ENCODE measurements around the gene SLC35E1. TPM values are rescaled to one million over a fixed set of nuclear protein-coding genes. Genes with fewer than 3 reads are reported as not detected.

Gene SLC35E1
- polyA plus RNA-seq, 1 experiment = 55.6 TPM

- TF ChIP-seq CTCF (IDR thresholded peaks at IDR 0.05; ENCODE audit: insufficient read depth, low read depth, low read length) = no peak
- no peak for DNase-seq (ENCODE audit: low read depth)
- H3K27me3 ChIP-seq (ENCODE audit: control insufficient read depth, insufficient read depth, low read length) = no peaks in the 10 kb centered on the region
- no peak overlapping the region for H3K4me3 ChIP-seq (ENCODE audit: low read depth, low read length)
- H3K36me3 ChIP-seq (ENCODE audit: control insufficient read depth, insufficient read depth, low read length) = no peaks in the 10 kb centered on the region; the same call in 1 of the 2 replicates
- ChIA-PET CTCF (no interaction called here), POLR2A (no interaction called here)
Observed at GRCh38 chr19:16618248-16618647, 46.0 kb upstream of the SLC35E1 start.

GRCh38 chr19:16615808-16616207, 43.6 kb upstream of the SLC35E1 start:
- H3K36me3 ChIP-seq (ENCODE audit: control insufficient read depth, insufficient read depth, low read length) = no peaks in the 10 kb centered on the region
- TF ChIP-seq CTCF (IDR thresholded peaks at IDR 0.05; ENCODE audit: insufficient read depth, low read depth, low read length) = no peak
- H3K4me3 ChIP-seq (ENCODE audit: low read depth, low read length) = no peak overlapping the region
- DNase-seq (ENCODE audit: low read depth) = no peak
- H3K27me3 ChIP-seq (ENCODE audit: control insufficient read depth, insufficient read depth, low read length) = no peaks in the 10 kb centered on the region
- CTCF ChIA-PET = no interaction called here
- POLR2A ChIA-PET = no interaction called here

- CTCF ChIA-PET = interaction anchor here (1.1 kb wide), 1 partner anchor 38 kb away, joined by 3 read pairs; no protein-coding TSS in a partner anchor
- no peak for DNase-seq (ENCODE audit: low read depth)
- POLR2A ChIA-PET = no interaction called here
- H3K27me3 ChIP-seq (ENCODE audit: control insufficient read depth, insufficient read depth, low read length) = no peaks in the 10 kb centered on the region
- no peak for TF ChIP-seq CTCF (IDR thresholded peaks at IDR 0.05; ENCODE audit: insufficient read depth, low read depth, low read length)
- no peak overlapping the region for H3K4me3 ChIP-seq (ENCODE audit: low read depth, low read length)
- no peaks in the 10 kb centered on the region for H3K36me3 ChIP-seq (ENCODE audit: control insufficient read depth, insufficient read depth, low read length)
Observed at GRCh38 chr19:16614941-16615340, 42.7 kb upstream of the SLC35E1 start.

GRCh38 chr19:16613841-16614240, 41.6 kb upstream of the SLC35E1 start:
- Histone ChIP-seq H3K36me3 (ENCODE audit: control insufficient read depth, insufficient read depth, low read length) (no peaks in the 10 kb centered on the region), H3K4me3 (ENCODE audit: low read depth, low read length) (no peak overlapping the region), H3K27me3 (ENCODE audit: control insufficient read depth, insufficient read depth, low read length) (no peaks in the 10 kb centered on the region)
- TF ChIP-seq CTCF (IDR thresholded peaks at IDR 0.05; ENCODE audit: insufficient read depth, low read depth, low read length) = no peak
- ChIA-PET CTCF (interaction anchor here (1.1 kb wide), 1 partner anchor 37 kb away, joined by 3 read pairs; no protein-coding TSS in a partner anchor), POLR2A (no interaction called here)
- DNase-seq (ENCODE audit: low read depth) = no peak

- POLR2A ChIA-PET = no interaction called here
- H3K36me3 ChIP-seq (ENCODE audit: control insufficient read depth, insufficient read depth, low read length) = no peaks in the 10 kb centered on the region
- H3K4me3 ChIP-seq (ENCODE audit: low read depth, low read length) = no peak overlapping the region
- CTCF ChIA-PET = no interaction called here
- TF ChIP-seq CTCF (IDR thresholded peaks at IDR 0.05; ENCODE audit: insufficient read depth, low read depth, low read length) = no peak
- H3K27me3 ChIP-seq (ENCODE audit: control insufficient read depth, insufficient read depth, low read length) = no peaks in the 10 kb centered on the region
- no peak for DNase-seq (ENCODE audit: low read depth)
Observed at GRCh38 chr19:16612636-16613035, 40.4 kb upstream of the SLC35E1 start.

Data from BJ (cell line).